Liver (tissue), 9 donors: ENCODE data around the gene NOL4L. TPM values are rescaled to one million over a fixed set of nuclear protein-coding genes. Genes with fewer than 3 reads are reported as not detected.
A peak's percentile ranks its signal among the peaks of the same experiment; 100 is the strongest.

ENCODE experiments used
- DNase-seq: peaks from one replicate; pipeline ENCODE4 v3.0.0-alpha.2; 2017; ENCODE audit warnings: low spot score
- H3K27ac ChIP-seq, 2 donors: one replicate each; pipeline ENCODE4 v1.7.0; 2013; ENCODE audit warnings: inconsistent platforms in 2 of 2, low read length in 2 of 2, control low read depth in 1 of 2, low read depth in 1 of 2, mild to moderate bottlenecking in 1 of 2
- H3K27me3 ChIP-seq, 4 donors: one replicate each; pipeline versions ENCODE4 v1.6.1 to v1.7.0; 2013; ENCODE audit warnings: low read length in 3 of 4, inconsistent platforms in 1 of 4, mild to moderate bottlenecking in 1 of 4, moderate library complexity in 1 of 4; ENCODE audit not compliant: control insufficient read depth in 4 of 4, insufficient read depth in 4 of 4
- H3K36me3 ChIP-seq, 4 donors: one replicate each; pipeline versions ENCODE4 v1.6.1 to v1.7.0; 2013; ENCODE audit warnings: low read length in 3 of 4, mild to moderate bottlenecking in 3 of 4, low read depth in 1 of 4, moderate library complexity in 1 of 4; ENCODE audit not compliant: control insufficient read depth in 4 of 4, insufficient read depth in 3 of 4
- H3K4me1 ChIP-seq, 4 donors: one replicate each; pipeline versions ENCODE4 v1.6.1 to v1.7.0; 2013; ENCODE audit warnings: low read length in 3 of 4, mild to moderate bottlenecking in 3 of 4, moderate library complexity in 1 of 4; ENCODE audit not compliant: control insufficient read depth in 4 of 4, insufficient read depth in 4 of 4
- H3K4me3 ChIP-seq, 3 donors: one replicate each; pipeline versions ENCODE4 v1.6.1 to v1.7.0; 2013; ENCODE audit warnings: low read length in 3 of 3, control low read depth in 1 of 3, low read depth in 1 of 3, mild to moderate bottlenecking in 1 of 3
- H3K9ac ChIP-seq, 2 donors: one replicate each; pipeline ENCODE4 v1.7.0; 2013; ENCODE audit warnings: low read length in 2 of 2, mild to moderate bottlenecking in 2 of 2, moderate library complexity in 2 of 2, control low read depth in 1 of 2, low read depth in 1 of 2
- H3K9me3 ChIP-seq, 4 donors: one replicate each; pipeline versions ENCODE4 v1.6.1 to v1.7.0; 2013; ENCODE audit warnings: low read length in 3 of 4; ENCODE audit not compliant: control insufficient read depth in 4 of 4
- EGR1 ChIP-seq, 2 donors: IDR thresholded peaks; 2 replicates each; pipeline ENCODE4 v1.6.1; 2016 to 2018; ENCODE audit warnings: antibody characterized with exemption in 2 of 2, low read depth in 2 of 2
- FOXA2 ChIP-seq: IDR thresholded peaks from 2 replicates; pipeline ENCODE4 v1.6.1; 2016; ENCODE audit warnings: antibody characterized with exemption
- GABPA ChIP-seq, 2 donors: IDR thresholded peaks in 1 of 2; conservative IDR thresholded peaks in 1 of 2; 2 replicates each; pipeline ENCODE4 v1.6.1; 2016; ENCODE audit warnings: antibody characterized with exemption in 2 of 2, mild to moderate bottlenecking in 1 of 2, moderate library complexity in 1 of 2
- HNF4A ChIP-seq, 2 donors: conservative IDR thresholded peaks; 2 replicates each; pipeline ENCODE4 v1.6.1; 2016; ENCODE audit warnings: antibody characterized with exemption in 2 of 2, mild to moderate bottlenecking in 2 of 2
- NR2F2 ChIP-seq: IDR thresholded peaks from 2 replicates; pipeline ENCODE4 v1.6.1; 2016; ENCODE audit warnings: antibody characterized with exemption
- RAD21 ChIP-seq, 2 donors: IDR thresholded peaks; 2 replicates each; pipeline ENCODE4 v1.6.1; 2016; ENCODE audit warnings: antibody characterized with exemption in 2 of 2, mild to moderate bottlenecking in 2 of 2
- SP1 ChIP-seq: IDR thresholded peaks from 2 replicates; pipeline ENCODE4 v1.6.1; 2018; ENCODE audit warnings: antibody characterized with exemption, mild to moderate bottlenecking
- TAF1 ChIP-seq: conservative IDR thresholded peaks from 2 replicates; pipeline ENCODE4 v1.6.1; 2016; ENCODE audit warnings: antibody characterized with exemption, mild to moderate bottlenecking
- YY1 ChIP-seq: IDR thresholded peaks from 2 replicates; pipeline ENCODE4 v1.6.1; 2016; ENCODE audit warnings: antibody characterized with exemption, mild to moderate bottlenecking
- WGBS: extraction: QIAGEN DNeasy Blood & Tissue Kit; methylation state at CpG from one replicate; pipeline ENCODE4 v1.1.7; 2013; 5-methylcytosine and 5-hydroxymethylcytosine counted together
- polyA plus RNA-seq, 2 donors: library from polyadenylated mRNA; stranded (reverse) in 1 of 2; unstranded in 1 of 2; fragments of 200-250 nt in 1 of 2; fragments of >200 nt in 1 of 2; fragmentation: Nextera tagmentation in 1 of 2; extraction: Ambion mirVana in 1 of 2; gene quantifications; one replicate each; pipeline versions ENCODE4 v1.2.1 to v1.2.3, GENCODE V29; 2013 to 2015
- total RNA-seq, 2 donors: library from RNA; depleted of rRNA; stranded (reverse); fragments of >200 nt; gene quantifications; one replicate each; pipeline ENCODE4 v1.2.3, GENCODE V29; 2014
- TF ChIP-seq, protein P1 (sequence below): IDR thresholded peaks from 2 replicates; pipeline ENCODE4 v1.6.1; 2016; ENCODE audit warnings: antibody characterized with exemption
- TF ChIP-seq, protein P2 (sequence below): IDR thresholded peaks from 2 replicates; pipeline ENCODE4 v1.6.1; 2016; ENCODE audit warnings: antibody characterized with exemption
- TF ChIP-seq, protein P3 (sequence below): IDR thresholded peaks from 2 replicates; pipeline ENCODE4 v1.6.1; 2016; ENCODE audit warnings: antibody characterized with exemption, mild to moderate bottlenecking
- TF ChIP-seq, protein P4 (sequence below): IDR thresholded peaks from 2 replicates; pipeline ENCODE4 v1.6.1; 2016; ENCODE audit warnings: antibody characterized with exemption
- donor health status: healthy.
- donor health status: healthy.
- donor health status: healthy.
- donor health status: healthy.
- donor health status: healthy.

The NOL4L gene
- total and polyA plus RNA-seq, 4 donors = 2.2 to 6.8 (median 4.3) TPM

DNA sequence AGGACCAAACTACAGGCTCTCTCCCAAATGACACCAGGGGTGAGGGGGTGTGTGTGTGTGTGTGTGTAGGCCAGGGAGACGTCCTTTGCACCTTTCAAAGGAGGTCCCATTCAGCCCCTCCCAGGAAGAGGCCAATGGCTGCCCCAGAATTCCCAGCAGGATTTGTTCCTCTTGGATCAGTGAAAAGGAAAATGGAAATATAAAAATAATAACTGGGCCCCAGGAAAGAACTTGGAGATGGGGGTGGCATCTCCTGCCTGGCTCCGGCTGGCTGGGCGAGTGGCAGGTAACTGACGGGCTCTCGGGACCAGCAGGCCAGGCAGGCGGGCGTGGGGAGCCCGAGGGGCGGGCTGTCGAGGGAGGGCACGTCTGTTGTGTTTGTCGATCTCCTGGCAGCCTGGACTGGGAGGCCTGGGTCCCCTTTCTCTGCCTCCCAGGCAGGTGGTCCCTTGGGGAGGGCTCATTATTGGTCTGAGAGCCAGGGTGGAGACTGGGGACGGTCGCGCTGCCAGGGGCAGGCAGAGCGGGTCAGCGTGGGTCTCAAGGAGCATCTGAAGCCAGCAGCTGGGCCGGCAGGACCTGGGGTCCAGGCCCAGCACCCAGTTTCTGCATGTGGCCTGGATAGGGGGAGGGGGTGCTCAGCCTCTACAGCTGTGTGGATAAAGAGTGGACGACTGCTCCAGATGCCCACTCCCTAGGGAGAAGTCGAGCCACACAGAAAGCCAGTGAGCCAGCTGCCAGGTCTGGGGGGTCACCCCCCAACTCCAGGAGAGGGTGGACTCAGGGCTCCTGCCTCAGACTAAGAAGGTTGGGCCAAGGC is 3.1 kb downstream of the NOL4L start:
- TF ChIP-seq YY1 (no peak), TAF1 (no peak), EGR1 (IDR thresholded peaks at IDR 0.05; ENCODE audit: low read depth in 2 of 2) (no peak), RAD21 (IDR thresholded peaks at IDR 0.05) (no peak), NR2F2 (no peak)
- TF ChIP-seq, protein P1, sequence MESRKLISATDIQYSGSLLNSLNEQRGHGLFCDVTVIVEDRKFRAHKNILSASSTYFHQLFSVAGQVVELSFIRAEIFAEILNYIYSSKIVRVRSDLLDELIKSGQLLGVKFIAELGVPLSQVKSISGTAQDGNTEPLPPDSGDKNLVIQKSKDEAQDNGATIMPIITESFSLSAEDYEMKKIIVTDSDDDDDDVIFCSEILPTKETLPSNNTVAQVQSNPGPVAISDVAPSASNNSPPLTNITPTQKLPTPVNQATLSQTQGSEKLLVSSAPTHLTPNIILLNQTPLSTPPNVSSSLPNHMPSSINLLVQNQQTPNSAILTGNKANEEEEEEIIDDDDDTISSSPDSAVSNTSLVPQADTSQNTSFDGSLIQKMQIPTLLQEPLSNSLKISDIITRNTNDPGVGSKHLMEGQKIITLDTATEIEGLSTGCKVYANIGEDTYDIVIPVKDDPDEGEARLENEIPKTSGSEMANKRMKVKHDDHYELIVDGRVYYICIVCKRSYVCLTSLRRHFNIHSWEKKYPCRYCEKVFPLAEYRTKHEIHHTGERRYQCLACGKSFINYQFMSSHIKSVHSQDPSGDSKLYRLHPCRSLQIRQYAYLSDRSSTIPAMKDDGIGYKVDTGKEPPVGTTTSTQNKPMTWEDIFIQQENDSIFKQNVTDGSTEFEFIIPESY = no peak
- TF ChIP-seq, protein P2, sequence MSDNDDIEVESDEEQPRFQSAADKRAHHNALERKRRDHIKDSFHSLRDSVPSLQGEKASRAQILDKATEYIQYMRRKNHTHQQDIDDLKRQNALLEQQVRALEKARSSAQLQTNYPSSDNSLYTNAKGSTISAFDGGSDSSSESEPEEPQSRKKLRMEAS = no peak
- TF ChIP-seq, protein P3, sequence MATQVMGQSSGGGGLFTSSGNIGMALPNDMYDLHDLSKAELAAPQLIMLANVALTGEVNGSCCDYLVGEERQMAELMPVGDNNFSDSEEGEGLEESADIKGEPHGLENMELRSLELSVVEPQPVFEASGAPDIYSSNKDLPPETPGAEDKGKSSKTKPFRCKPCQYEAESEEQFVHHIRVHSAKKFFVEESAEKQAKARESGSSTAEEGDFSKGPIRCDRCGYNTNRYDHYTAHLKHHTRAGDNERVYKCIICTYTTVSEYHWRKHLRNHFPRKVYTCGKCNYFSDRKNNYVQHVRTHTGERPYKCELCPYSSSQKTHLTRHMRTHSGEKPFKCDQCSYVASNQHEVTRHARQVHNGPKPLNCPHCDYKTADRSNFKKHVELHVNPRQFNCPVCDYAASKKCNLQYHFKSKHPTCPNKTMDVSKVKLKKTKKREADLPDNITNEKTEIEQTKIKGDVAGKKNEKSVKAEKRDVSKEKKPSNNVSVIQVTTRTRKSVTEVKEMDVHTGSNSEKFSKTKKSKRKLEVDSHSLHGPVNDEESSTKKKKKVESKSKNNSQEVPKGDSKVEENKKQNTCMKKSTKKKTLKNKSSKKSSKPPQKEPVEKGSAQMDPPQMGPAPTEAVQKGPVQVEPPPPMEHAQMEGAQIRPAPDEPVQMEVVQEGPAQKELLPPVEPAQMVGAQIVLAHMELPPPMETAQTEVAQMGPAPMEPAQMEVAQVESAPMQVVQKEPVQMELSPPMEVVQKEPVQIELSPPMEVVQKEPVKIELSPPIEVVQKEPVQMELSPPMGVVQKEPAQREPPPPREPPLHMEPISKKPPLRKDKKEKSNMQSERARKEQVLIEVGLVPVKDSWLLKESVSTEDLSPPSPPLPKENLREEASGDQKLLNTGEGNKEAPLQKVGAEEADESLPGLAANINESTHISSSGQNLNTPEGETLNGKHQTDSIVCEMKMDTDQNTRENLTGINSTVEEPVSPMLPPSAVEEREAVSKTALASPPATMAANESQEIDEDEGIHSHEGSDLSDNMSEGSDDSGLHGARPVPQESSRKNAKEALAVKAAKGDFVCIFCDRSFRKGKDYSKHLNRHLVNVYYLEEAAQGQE = no peak
- Histone ChIP-seq H3K27ac (no peak overlapping the region), H3K9ac (no peak overlapping the region), H3K9me3 (no peaks in the 10 kb centered on the region), H3K4me3 (no peak overlapping the region), H3K36me3 (no peaks in the 10 kb centered on the region), H3K27me3 (peaks cover 0 to 8% (median under 1%) of the 10 kb centered on the region in 4 donors), H3K4me1 (peaks cover 3 to 15% (median 12%) of the 10 kb centered on the region in 4 donors)
- peak; percentile 49 for DNase-seq
- WGBS = 83% methylated on average over 20 of the region's 20 CpGs

DNA sequence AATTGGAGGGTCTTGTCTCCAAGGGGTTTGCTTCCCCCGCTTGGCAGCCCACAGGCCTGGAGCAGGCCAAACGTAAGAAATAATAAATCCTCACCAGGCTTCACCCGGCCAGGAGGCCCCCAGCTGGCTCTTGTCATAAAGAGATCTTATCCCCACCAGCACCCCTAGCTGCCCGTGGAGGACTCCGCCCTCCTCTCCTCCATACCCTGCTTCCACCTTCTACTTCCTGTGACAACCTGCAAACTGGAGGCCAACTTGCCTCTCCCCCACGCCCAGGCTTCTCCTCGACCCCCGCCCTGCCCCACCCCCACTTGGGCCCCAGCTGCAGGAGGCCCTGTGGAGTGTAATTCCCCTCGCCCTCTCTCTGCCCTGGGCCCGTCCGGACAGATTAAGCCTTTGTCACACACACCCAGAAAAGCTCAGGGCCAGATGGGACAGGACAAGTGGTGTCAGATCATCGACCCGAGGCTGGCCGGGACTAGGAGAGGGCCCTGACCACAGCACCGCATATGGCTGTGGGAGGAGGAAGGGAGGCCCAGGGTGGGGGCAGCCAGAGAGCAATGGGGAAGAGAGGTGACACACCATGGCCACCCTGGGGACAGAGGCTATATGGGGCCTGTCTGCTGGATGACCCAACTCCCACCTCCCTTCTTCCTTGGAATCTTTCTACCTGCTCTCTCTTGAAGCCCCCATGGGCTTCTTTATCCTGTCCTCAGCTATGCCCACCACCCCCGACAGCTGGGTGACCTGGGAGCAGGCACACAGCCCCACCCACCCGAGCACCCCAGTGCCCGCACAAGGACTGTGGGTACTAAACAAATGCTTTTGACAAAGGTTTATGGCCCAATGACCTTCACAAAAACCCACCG is 3.9 kb downstream of the NOL4L start:
- Histone ChIP-seq H3K27ac (no peak overlapping the region), H3K4me3 (no peak overlapping the region), H3K9me3 (no peaks in the 10 kb centered on the region), H3K9ac (no peak overlapping the region), H3K4me1 (peaks cover 3 to 15% (median 12%) of the 10 kb centered on the region in 4 donors), H3K27me3 (peaks cover 0 to 5% (median under 1%) of the 10 kb centered on the region in 4 donors), H3K36me3 (no peaks in the 10 kb centered on the region)
- WGBS = 71% methylated on average over 19 of the region's 19 CpGs
- no peak for TF ChIP-seq SP1
- no peak for TF ChIP-seq RAD21 (IDR thresholded peaks at IDR 0.05)
- TF ChIP-seq, protein P4, sequence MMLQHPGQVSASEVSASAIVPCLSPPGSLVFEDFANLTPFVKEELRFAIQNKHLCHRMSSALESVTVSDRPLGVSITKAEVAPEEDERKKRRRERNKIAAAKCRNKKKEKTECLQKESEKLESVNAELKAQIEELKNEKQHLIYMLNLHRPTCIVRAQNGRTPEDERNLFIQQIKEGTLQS = no peak
- TF ChIP-seq FOXA2 = no peak
- TF ChIP-seq HNF4A (conservative IDR thresholded peaks at IDR 0.05) = no peak
- TF ChIP-seq, protein P1 = no peak
- TF ChIP-seq, protein P3 = no peak
- TF ChIP-seq, protein P2 = no peak
- TF ChIP-seq GABPA (IDR thresholded peaks at IDR 0.05 in 1 of 2, conservative IDR thresholded peaks at IDR 0.05 in 1 of 2) = no peak
- TF ChIP-seq EGR1 (IDR thresholded peaks at IDR 0.05; ENCODE audit: low read depth in 2 of 2) = no peak
- TF ChIP-seq NR2F2 = no peak
- peak; percentile 62 for DNase-seq
